ENCODE results near the gene SLF2.

The SLF2 gene

GRCh38 chr10:100969187-100970075 lies 56.7 kb downstream of the SLF2 start, which contains the start of gene SEMA4G:
SEMA4G (plus strand) TSS chr10:100969504; CDS start chr10:100972913, 3,409 bp downstream.
- no peak for TF ChIP-seq ZC3H10 (CRISPR knock-in tag; IDR thresholded peaks at IDR 0.05)
- no peak for TF ChIP-seq ZNF8 (CRISPR knock-in tag; IDR thresholded peaks at IDR 0.05)
- no peak for TF ChIP-seq CSDC2 (CRISPR knock-in tag; IDR thresholded peaks at IDR 0.05)
- TF ChIP-seq ISL1 (CRISPR knock-in tag; IDR thresholded peaks at IDR 0.05): no peak
- no peak for TF ChIP-seq ZFP3 (CRISPR knock-in tag; IDR thresholded peaks at IDR 0.05)
- no peak for TF ChIP-seq ARNTL (CRISPR knock-in tag; IDR thresholded peaks at IDR 0.05; ENCODE audit: borderline replicate concordance, low read depth)
- no peak for TF ChIP-seq ZNF70 (CRISPR knock-in tag; IDR thresholded peaks at IDR 0.05)
- TF ChIP-seq PPARA (CRISPR knock-in tag; IDR thresholded peaks at IDR 0.05; ENCODE audit: borderline replicate concordance): no peak
- TF ChIP-seq RARB (CRISPR knock-in tag; IDR thresholded peaks at IDR 0.05): no peak
- TF ChIP-seq GLIS3 (CRISPR knock-in tag; IDR thresholded peaks at IDR 0.05): no peak
- TF ChIP-seq PATZ1 (CRISPR knock-in tag; IDR thresholded peaks at IDR 0.05; ENCODE audit: borderline replicate concordance): no peak
- TF ChIP-seq TSHZ2 (CRISPR knock-in tag; IDR thresholded peaks at IDR 0.05): no peak
- ATAC-seq: peak; percentile 91

GRCh38 chr10:100970076-100970913 lies 57.5 kb downstream of the SLF2 start:
- no peak for TF ChIP-seq ZNF8 (CRISPR knock-in tag; IDR thresholded peaks at IDR 0.05)
- TF ChIP-seq TCF4 (CRISPR knock-in tag; IDR thresholded peaks at IDR 0.05; ENCODE audit: borderline replicate concordance): no peak
- TF ChIP-seq ZNF565 (CRISPR knock-in tag; conservative IDR thresholded peaks at IDR 0.05; ENCODE audit: low read depth): no peak
- no peak for TF ChIP-seq BACH2 (CRISPR knock-in tag; IDR thresholded peaks at IDR 0.05; ENCODE audit: borderline replicate concordance)
- no peak for TF ChIP-seq CREB5 (CRISPR knock-in tag; IDR thresholded peaks at IDR 0.05; ENCODE audit: low read depth)
- no peak for TF ChIP-seq OSR1 (CRISPR knock-in tag; IDR thresholded peaks at IDR 0.05)
- TF ChIP-seq GLIS3 (CRISPR knock-in tag; IDR thresholded peaks at IDR 0.05): no peak
- TF ChIP-seq TSHZ2 (CRISPR knock-in tag; IDR thresholded peaks at IDR 0.05): no peak
- TF ChIP-seq PPARA (CRISPR knock-in tag; IDR thresholded peaks at IDR 0.05; ENCODE audit: borderline replicate concordance): no peak
- no peak for TF ChIP-seq SNAI2 (CRISPR knock-in tag; IDR thresholded peaks at IDR 0.05)
- TF ChIP-seq ZFP3 (CRISPR knock-in tag; IDR thresholded peaks at IDR 0.05): no peak
- TF ChIP-seq ISL1 (CRISPR knock-in tag; IDR thresholded peaks at IDR 0.05): no peak
- TF ChIP-seq PATZ1 (CRISPR knock-in tag; IDR thresholded peaks at IDR 0.05; ENCODE audit: borderline replicate concordance): no peak
- TF ChIP-seq CSDC2 (CRISPR knock-in tag; IDR thresholded peaks at IDR 0.05): no peak
- TF ChIP-seq CSRNP3 (CRISPR knock-in tag; IDR thresholded peaks at IDR 0.05): no peak
- TF ChIP-seq POU6F1 (CRISPR knock-in tag; IDR thresholded peaks at IDR 0.05; ENCODE audit: borderline replicate concordance, low read depth): no peak
- TF ChIP-seq ZNF70 (CRISPR knock-in tag; IDR thresholded peaks at IDR 0.05): no peak
- TF ChIP-seq ZC3H10 (CRISPR knock-in tag; IDR thresholded peaks at IDR 0.05): no peak
- no peak for TF ChIP-seq ZFP30 (CRISPR knock-in tag; IDR thresholded peaks at IDR 0.05)
- peak; percentile 12; the same call in 2 of the 3 replicates for ATAC-seq
